ENCODE measurements around the gene RNASEH2A. TPM values are rescaled to one million over a fixed set of nuclear protein-coding genes. Genes with fewer than 3 reads are reported as not detected.

RNASEH2A gene
- total RNA-seq, 3 donors from 2014 or later: 5.2 to 8.8 (median 8.5) TPM

- no peak for TF ChIP-seq POLR2AphosphoS5 (IDR thresholded peaks at IDR 0.05)
- no peak for TF ChIP-seq CTCF (IDR thresholded peaks at IDR 0.05)
- TF ChIP-seq POLR2A (IDR thresholded peaks at IDR 0.05): no peak
- H3K9me3 ChIP-seq: no peaks in the 10 kb centered on the region
- H3K27me3 ChIP-seq: peaks cover 21 to 96% of the 10 kb centered on the region in 2 donors
- peaks cover 10% of the 10 kb centered on the region in 2 donors for H3K4me1 ChIP-seq
- H3K27ac ChIP-seq: no peak overlapping the region
- intact Hi-C loops (cut with DNase I; ENCODE audit: low total_unique reads): no loop called here
- no peak for DNase-seq (ENCODE audit: low spot score in 2 of 2)
- H3K36me3 ChIP-seq: no peaks in the 10 kb centered on the region
- no peak overlapping the region for H3K4me3 ChIP-seq
These were observed 30.1 kb downstream of the RNASEH2A start for GRCh38 chr19:12836529-12836863.

DNA sequence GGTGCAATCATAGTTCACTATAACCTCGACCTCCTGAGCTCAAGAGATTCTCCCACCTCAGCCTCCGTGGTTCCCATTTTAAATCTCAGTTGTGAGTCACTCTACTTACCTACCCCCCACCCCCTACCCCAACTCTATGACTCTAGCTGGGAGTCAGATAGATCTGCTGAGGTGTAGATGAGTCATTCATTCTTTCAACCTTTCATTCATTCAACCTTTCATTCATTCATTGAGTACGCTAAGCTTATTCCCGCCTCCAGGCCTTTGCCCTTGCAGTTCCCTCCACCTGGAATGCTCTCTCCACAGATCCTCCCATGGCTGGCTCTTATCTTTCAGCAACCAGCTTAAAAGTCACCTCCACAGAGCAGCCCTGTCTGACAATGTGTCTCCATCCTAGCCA, 30.8 kb downstream of the RNASEH2A start:
- no peak for TF ChIP-seq POLR2AphosphoS5 (IDR thresholded peaks at IDR 0.05)
- no peak for TF ChIP-seq POLR2A (IDR thresholded peaks at IDR 0.05)
- TF ChIP-seq CTCF (IDR thresholded peaks at IDR 0.05): no peak
- no peak for DNase-seq (ENCODE audit: low spot score in 2 of 2)
- peaks cover 10% of the 10 kb centered on the region in 2 donors for H3K4me1 ChIP-seq
- intact Hi-C loops (cut with DNase I; ENCODE audit: low total_unique reads): no loop called here
- H3K9me3 ChIP-seq: no peaks in the 10 kb centered on the region
- H3K4me3 ChIP-seq: no peak overlapping the region
- no peak overlapping the region for H3K27ac ChIP-seq
- H3K36me3 ChIP-seq: no peaks in the 10 kb centered on the region
- H3K27me3 ChIP-seq: peaks cover 21 to 95% of the 10 kb centered on the region in 2 donors

DNA sequence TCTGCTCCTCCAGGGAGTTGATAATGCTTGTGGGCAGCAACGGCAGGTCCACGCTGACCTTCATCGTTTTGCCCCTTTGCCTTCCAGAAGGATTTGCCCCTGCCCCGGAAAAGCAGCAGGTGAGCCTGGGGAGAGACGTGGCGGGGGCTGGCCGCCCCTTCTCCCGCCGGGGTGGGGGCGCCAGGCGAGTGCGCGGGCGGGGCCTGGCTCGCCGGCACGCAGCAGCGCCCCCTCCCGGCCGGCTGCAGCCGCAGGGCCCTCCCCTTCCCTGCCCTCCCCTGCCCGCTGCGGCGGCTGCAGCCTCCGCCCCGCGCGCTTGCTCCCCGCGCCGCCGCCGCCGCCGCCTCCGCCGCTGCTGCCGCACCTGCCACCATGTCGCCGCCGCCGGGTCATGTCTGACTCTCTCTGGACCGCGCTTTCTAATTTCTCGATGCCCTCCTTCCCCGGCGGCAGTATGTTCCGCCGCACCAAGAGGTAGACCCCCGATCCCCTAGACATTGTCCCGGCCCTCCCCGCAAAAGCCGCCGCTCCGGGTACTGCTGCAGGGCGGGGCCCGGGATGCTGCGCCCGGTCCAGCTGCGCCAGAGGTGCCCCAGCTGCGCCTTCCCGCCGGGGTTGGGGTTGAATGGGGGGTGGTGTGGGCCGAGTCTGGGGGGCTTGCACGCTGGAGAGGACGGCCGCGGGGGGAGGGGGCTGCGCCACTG, 31.9 kb downstream of the RNASEH2A start, which contains the start of gene MAST1:
TSS of gene MAST1 (plus strand) at position 334 of the 704 bp plus-strand sequence. CDS start at position 392, 58 bp downstream.
- intact Hi-C loops (cut with DNase I; ENCODE audit: low total_unique reads): no loop called here
- Histone ChIP-seq H3K27me3 (peaks cover 21 to 95% of the 10 kb centered on the region in 2 donors), H3K27ac (no peak within 1 kb of the TSS), H3K36me3 (no peaks in the 10 kb centered on the region), H3K9me3 (no peaks in the 10 kb centered on the region), H3K4me1 (peaks cover 9 to 10% of the 10 kb centered on the region in 2 donors), H3K4me3 (peak within 1 kb of the TSS in 2 of 3 donors; percentile 35 to 57)
- TF ChIP-seq POLR2AphosphoS5 (IDR thresholded peaks at IDR 0.05) (no peak), POLR2A (IDR thresholded peaks at IDR 0.05) (no peak), CTCF (IDR thresholded peaks at IDR 0.05) (peak in 1 of 3 donors; percentile 32)
- DNase-seq (ENCODE audit: low spot score in 2 of 2): no peak

GRCh38 chr19:12838886-12839756, 32.7 kb downstream of the RNASEH2A start:
- no peak for DNase-seq (ENCODE audit: low spot score in 2 of 2)
- intact Hi-C loops (cut with DNase I; ENCODE audit: low total_unique reads): no loop called here
- Histone ChIP-seq H3K4me1 (peaks cover 4 to 6% of the 10 kb centered on the region in 2 donors), H3K27me3 (peaks cover 17 to 96% of the 10 kb centered on the region in 2 donors), H3K27ac (no peak overlapping the region), H3K9me3 (no peaks in the 10 kb centered on the region), H3K4me3 (peak overlapping the region in 2 of 3 donors; percentile 35 to 57), H3K36me3 (no peaks in the 10 kb centered on the region)
- TF ChIP-seq POLR2AphosphoS5 (IDR thresholded peaks at IDR 0.05) (no peak), CTCF (IDR thresholded peaks at IDR 0.05) (no peak), POLR2A (IDR thresholded peaks at IDR 0.05) (no peak)
